Thyroid gland (tissue), 4 donors: ENCODE results near the gene SLC13A4. TPM values are rescaled to one million over a fixed set of nuclear protein-coding genes. Genes with fewer than 3 reads are reported as not detected.
A peak's percentile ranks its signal among the peaks of the same experiment; 100 is the strongest.

Experiments
- DNase-seq, 2 donors: peaks; one replicate each; pipeline ENCODE4 v3.0.0-alpha.2; 2019
- H3K27ac ChIP-seq, 3 donors: fragments of 200-600 bp; sonication (generic); 1 replicate in 2 of 3; 2 replicates in 1 of 3; pipeline ENCODE4 v1.5.1; 2016 to 2019; ENCODE audit warnings: mild to moderate bottlenecking in 1 of 3, moderate library complexity in 1 of 3
- H3K27me3 ChIP-seq: fragments of 200-600 bp; sonication (generic); one replicate; pipeline ENCODE4 v1.5.1; 2019
- H3K36me3 ChIP-seq, 2 donors: fragments of 200-600 bp; sonication (generic); one replicate each; pipeline ENCODE4 v1.5.1; 2016 to 2019
- H3K4me1 ChIP-seq, 2 donors: fragments of 200-600 bp; sonication (generic); one replicate each; pipeline ENCODE4 v1.5.1; 2017 to 2019
- H3K4me3 ChIP-seq, 3 donors: fragments of 200-600 bp; sonication (generic); replicated peaks in 1 of 3; 1 replicate in 2 of 3; 2 replicates in 1 of 3; pipeline ENCODE4 v1.5.1; 2016; ENCODE audit warnings: mild to moderate bottlenecking in 1 of 3
- H3K9me3 ChIP-seq: fragments of 200-600 bp; sonication (generic); one replicate; pipeline ENCODE4 v1.5.1; 2017
- CTCF ChIP-seq, 6 experiments: fragments of 200-600 bp in 3 of 6; fragments of 450-650 bp in 3 of 6; sonication (generic) in 3 of 6; IDR thresholded peaks; one replicate each; pipeline ENCODE4 v1.5.1; 2016 to 2019; ENCODE audit warnings: antibody characterized with exemption in 6 of 6, mild to moderate bottlenecking in 2 of 6, inconsistent platforms in 1 of 6, moderate library complexity in 1 of 6
- POLR2A ChIP-seq, 2 donors: fragments of 450-650 bp; IDR thresholded peaks; one replicate each; pipeline ENCODE4 v1.6.1; 2017; ENCODE audit warnings: antibody characterized with exemption in 2 of 2, mild to moderate bottlenecking in 2 of 2, moderate library complexity in 1 of 2
- WGBS, 2 donors: methylation state at CpG; one replicate each; pipeline ENCODE4 v1.1.5; 2017; 5-methylcytosine and 5-hydroxymethylcytosine counted together
- intact Hi-C: fragments of 100-400 bp; cut with DNase I; formaldehyde crosslinking; loops from one replicate; pipeline ENCODE4 v1.15.1; 2023
- total RNA-seq, 4 donors: library from RNA; depleted of rRNA; stranded (reverse); fragments of >200 nt; gene quantifications; one replicate each; pipeline ENCODE4 v1.2.3, GENCODE V29; 2016

SLC13A4 gene
- total RNA-seq, 4 donors from 2014 or later = 0.20 TPM; not detected in 3

GRCh38 chr7:135712182-135712782 lies 15.7 kb downstream of the SLC13A4 start:
- Histone ChIP-seq H3K4me3 (no peak overlapping the region), H3K27ac (no peak overlapping the region), H3K36me3 (no peaks in the 10 kb centered on the region), H3K4me1 (peaks cover 12 to 23% of the 10 kb centered on the region in 2 donors), H3K27me3 (no peaks in the 10 kb centered on the region), H3K9me3 (no peaks in the 10 kb centered on the region)
- 75 to 77% methylated on average over 4 of the region's 4 CpGs for WGBS, 2 donors
- no peak for DNase-seq
- no peak for TF ChIP-seq POLR2A (IDR thresholded peaks at IDR 0.05)
- TF ChIP-seq CTCF (IDR thresholded peaks at IDR 0.05) = no peak
- intact Hi-C loops = no loop called here

- peaks cover 12 to 20% of the 10 kb centered on the region in 2 donors for H3K4me1 ChIP-seq
- H3K36me3 ChIP-seq = no peaks in the 10 kb centered on the region
- WGBS, 2 donors = 54 to 61% methylated on average over 8 of the region's 8 CpGs
- no peak overlapping the region for H3K4me3 ChIP-seq
- no peak overlapping the region for H3K27ac ChIP-seq
- H3K9me3 ChIP-seq = no peaks in the 10 kb centered on the region
- no peak for DNase-seq
- H3K27me3 ChIP-seq = no peaks in the 10 kb centered on the region
- TF ChIP-seq CTCF (IDR thresholded peaks at IDR 0.05) (no peak), POLR2A (IDR thresholded peaks at IDR 0.05) (no peak)
- intact Hi-C loops = no loop called here
These were observed 16.9 kb downstream of the SLC13A4 start for GRCh38 chr7:135711139-135711469.

GRCh38 chr7:135710417-135711138 lies 17.4 kb downstream of the SLC13A4 start:
- no peak overlapping the region for H3K4me3 ChIP-seq
- no peaks in the 10 kb centered on the region for H3K36me3 ChIP-seq
- peak in 1 of 2 donors; percentile 2 for DNase-seq
- intact Hi-C loops = no loop called here
- H3K4me1 ChIP-seq = peaks cover 12 to 20% of the 10 kb centered on the region in 2 donors
- no peaks in the 10 kb centered on the region for H3K27me3 ChIP-seq
- TF ChIP-seq POLR2A (IDR thresholded peaks at IDR 0.05) (no peak), CTCF (IDR thresholded peaks at IDR 0.05) (peak in 3 of 6 experiments; percentile 29 to 75 (median 40))
- no peaks in the 10 kb centered on the region for H3K9me3 ChIP-seq
- H3K27ac ChIP-seq = peak overlapping the region in 1 of 3 donors; percentile 8
- 33 to 34% methylated on average over 9 of the region's 11 CpGs for WGBS, 2 donors

GRCh38 chr7:135709508-135709907 lies 18.5 kb downstream of the SLC13A4 start:
- Histone ChIP-seq H3K27me3 (no peaks in the 10 kb centered on the region), H3K27ac (peak overlapping the region in 1 of 3 donors; percentile 8), H3K4me3 (no peak overlapping the region), H3K36me3 (no peaks in the 10 kb centered on the region), H3K4me1 (peaks cover 12 to 20% of the 10 kb centered on the region in 2 donors), H3K9me3 (no peaks in the 10 kb centered on the region)
- WGBS, 2 donors = 87 to 93% methylated on average over 3 of the region's 3 CpGs
- TF ChIP-seq POLR2A (IDR thresholded peaks at IDR 0.05) = no peak
- TF ChIP-seq CTCF (IDR thresholded peaks at IDR 0.05) = no peak
- intact Hi-C loops = no loop called here
- no peak for DNase-seq

- no peak overlapping the region for H3K4me3 ChIP-seq
These were observed 19.9 kb downstream of the SLC13A4 start for GRCh38 chr7:135708041-135708440.

More at GRCh38 chr7:135708041-135708440, 19.9 kb downstream of the SLC13A4 start:
- H3K36me3 ChIP-seq = no peaks in the 10 kb centered on the region
- no peaks in the 10 kb centered on the region for H3K27me3 ChIP-seq
- peaks cover 12 to 20% of the 10 kb centered on the region in 2 donors for H3K4me1 ChIP-seq
- H3K9me3 ChIP-seq = no peaks in the 10 kb centered on the region
- H3K27ac ChIP-seq = no peak overlapping the region
- no peak for DNase-seq
- intact Hi-C loops = no loop called here
- TF ChIP-seq CTCF (IDR thresholded peaks at IDR 0.05) = no peak
- TF ChIP-seq POLR2A (IDR thresholded peaks at IDR 0.05) = no peak
- 94 to 96% methylated on average over 4 to 7 of the region's 14 CpGs for WGBS, 2 donors
